Activated CD4-positive, alpha-beta T cell treated with anti-CD3 and anti-CD28 coated beads, Interleukin-2, amount 50 U/mL, for 16 hours (primary cell): ENCODE data around the gene BRD3OS.
"Not testable (repeated sequence)": the region's sequence is repeated elsewhere in the genome, so short reads cannot be mapped to it uniquely, and the experiment has no call there.

ENCODE experiments used
- DNase-seq: peaks from one replicate; pipeline ENCODE4 v3.0.0-alpha.2; 2020

BRD3OS gene, protein sequence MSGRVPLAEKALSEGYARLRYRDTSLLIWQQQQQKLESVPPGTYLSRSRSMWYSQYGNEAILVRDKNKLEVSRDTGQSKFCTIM

DNA sequence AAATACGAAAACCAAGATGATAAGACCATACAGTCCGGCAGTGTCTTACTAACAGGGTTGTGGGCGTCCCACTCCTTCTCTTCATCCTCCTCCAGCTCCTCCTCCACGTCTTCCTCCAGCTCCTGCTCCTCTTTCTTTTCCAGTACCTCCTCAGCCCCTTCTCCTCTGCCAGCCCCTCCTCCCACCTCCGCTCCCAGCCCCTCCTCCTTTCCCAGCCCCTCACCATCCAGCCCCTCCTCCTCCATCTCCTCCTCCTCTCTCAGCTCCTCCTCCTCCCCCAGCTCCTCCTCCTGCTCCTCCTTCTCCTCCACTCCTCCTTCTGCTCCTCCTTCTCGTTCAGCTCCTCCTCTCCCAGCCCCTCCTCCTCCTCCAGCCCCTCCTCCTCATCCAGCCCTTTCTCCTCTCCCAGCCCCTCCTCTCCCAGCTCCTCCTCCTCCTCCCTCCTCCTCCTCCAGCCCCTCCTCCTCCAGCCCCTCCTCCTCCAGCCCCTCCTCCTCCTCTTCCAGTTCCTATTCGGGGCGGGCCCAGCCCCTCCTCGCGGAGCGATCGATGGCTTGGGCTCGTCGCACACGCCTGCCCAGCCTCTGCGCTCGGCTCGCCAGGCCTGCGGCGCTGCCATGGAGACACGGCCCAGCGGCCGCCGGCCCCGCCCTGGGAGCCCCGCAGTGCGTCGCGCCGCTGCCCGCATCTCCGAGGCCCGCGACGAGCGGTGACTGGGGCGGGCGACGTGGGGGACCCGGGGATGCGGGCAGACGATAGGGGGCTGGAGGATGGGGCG lies at the start of gene BRD3OS:
Gene BRD3OS (plus strand): TSS at position 654 of the 778 bp plus-strand sequence. CDS start 1,267 bp downstream, outside the sequence.
- DNase-seq = peak; percentile 97

DNA sequence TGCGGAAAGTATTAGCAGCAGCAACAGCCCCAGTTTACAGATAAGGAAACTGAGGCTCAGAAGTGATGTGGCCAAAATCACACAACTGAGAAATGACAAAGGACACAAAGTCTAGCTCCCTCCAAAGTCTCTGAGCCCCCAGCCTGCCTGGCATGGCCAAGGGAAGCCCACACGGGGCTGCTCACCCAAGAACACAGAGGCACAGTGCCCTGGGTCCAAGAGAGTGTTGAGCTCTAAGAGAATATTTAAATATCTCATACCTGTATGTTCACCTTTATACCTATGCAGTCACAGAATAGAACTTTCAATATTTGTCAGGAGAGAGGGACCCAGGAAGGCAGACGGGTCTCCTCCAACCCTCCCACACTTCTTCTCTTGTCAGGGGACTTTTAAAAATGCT lies 49.8 kb upstream of the BRD3OS start:
- no peak for DNase-seq

DNA sequence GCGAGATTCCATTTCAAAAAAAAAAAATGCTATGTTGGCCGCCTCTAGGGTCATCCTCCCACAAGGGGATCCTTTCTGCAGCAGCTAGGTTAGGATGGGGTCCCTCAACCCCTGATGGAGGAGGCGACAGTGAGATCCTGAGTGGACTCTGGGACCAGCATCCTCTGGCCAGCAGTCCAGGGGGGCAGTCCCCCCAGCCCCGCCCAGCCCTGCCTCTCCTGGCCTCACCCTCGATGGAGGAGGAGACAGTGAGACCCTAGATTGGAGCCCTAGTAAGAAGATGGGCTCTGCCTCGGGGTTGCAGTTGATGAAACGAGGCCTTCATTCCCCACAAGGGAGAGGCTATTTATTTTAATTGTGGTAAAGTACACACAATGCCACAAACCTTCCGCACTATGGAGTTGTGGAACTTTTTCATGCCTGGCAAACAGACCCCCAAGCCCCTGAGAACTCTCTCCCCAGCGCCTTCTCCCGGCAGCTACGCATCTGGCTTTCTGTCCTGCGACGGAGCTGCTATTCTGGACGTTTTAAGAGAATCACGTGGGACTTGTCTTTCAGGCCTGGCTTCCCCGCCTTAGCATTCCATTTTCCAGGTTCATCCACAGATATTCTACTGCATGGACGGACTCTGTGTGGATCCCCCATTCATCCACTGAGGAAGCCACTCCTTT lies 49.0 kb upstream of the BRD3OS start:
- DNase-seq = no peak

DNA sequence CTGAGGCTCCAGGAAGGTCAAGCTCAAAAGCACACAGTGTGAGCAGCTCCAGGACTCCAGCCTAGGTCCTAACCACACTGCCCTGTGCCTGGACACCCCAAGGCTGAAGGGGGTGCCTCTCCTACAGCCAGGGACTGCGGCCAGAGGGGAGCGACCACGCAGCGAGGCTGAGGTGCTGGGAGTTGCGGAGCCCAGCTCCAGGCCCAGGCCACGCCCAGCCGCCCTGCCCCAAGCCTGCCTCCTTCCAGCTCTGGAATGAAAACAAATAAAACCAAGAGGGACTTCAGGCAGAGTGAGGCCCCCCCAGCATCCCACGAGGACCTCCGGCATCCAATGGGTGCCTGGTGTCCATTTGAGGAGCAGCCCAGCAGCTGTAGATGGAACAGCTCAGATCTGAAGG lies 48.4 kb upstream of the BRD3OS start:
- no peak for DNase-seq

DNA sequence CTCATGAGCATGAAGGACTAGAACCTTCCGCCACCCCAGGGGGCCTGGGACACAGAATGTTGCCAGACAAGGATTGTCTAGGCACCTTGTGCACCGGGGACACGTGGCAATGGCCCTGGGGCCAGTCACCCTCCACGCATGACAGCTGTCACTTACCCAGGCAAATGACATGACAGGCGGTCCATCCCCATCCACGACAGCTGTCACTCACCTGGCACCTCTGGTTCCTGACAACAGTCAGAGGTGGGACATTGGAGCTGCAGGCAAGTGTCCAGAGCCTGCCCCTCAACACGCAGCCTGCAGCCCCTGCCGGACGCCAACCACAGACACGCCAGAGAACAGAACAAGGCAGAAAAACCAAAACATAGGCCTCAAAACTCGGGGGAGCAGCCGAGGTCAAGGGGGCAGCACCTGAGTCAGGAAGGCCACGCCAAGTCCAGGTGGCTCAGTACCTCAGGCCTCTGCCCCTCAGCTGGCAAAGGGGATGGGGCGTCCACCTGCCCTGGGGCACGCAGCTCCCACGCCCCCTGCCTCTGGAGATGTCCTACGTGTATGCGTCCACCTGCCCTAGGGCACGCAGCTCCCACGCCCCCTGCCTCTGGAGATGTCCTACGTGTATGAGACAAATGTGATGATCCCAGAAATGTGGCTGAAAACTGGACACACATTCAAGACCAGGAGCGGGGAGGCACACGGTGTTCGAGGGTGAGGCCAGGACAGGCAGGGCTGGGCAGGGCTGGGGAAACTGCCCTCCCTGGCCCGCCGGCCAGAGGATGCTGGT lies 47.7 kb upstream of the BRD3OS start:
- no peak for DNase-seq

DNA sequence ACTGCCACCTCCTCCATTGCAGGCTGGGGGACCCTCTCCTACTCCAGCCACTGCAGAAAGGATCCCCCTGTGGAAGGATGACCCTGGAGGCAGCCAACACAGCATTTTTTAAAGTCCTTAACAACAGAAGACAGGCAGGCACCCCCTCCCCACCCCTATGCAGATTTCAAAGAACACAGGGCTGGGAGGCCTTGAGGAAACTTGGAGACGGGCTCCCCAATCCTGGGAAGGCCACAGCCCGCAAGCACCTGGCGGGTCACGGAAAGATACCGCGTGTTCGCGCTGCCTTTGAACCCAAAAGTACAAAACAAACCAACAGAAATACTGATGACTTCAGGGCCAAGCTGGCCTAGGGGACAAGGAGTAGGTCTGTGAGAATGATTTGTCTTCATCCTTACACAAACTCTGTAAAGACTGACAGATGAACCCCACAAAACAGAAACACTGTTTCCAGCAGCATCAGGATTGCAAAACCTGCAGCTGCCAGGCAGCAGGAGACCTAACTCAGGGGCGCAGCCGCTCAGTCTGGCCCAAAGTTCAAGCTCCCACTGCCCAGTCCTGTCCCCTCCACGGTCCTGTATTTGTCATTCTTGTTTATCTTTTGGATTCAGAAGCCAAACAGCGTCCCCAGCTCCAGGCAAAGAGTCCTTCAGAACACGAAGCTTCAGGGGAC lies 46.9 kb upstream of the BRD3OS start:
- DNase-seq = no peak

DNA sequence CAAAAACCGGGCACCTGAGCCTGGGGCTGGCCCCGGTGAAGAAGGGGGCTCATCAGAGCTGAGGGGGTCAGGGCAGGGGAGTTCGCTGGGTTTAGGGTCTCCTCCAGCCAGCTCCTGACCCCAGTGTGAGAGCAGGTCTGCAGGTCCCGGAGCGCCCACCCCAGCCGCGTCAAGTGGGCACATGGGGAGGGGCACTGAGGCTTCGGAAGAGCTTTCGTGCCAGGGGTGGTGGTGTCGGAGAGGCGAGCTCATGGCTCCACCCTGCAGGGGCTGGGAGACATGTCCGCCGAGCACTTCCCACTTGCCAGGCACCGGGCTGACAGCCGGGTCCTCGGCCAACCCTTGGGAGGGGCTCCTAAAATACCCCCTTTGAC lies 46.4 kb upstream of the BRD3OS start:
- DNase-seq = no peak

DNA sequence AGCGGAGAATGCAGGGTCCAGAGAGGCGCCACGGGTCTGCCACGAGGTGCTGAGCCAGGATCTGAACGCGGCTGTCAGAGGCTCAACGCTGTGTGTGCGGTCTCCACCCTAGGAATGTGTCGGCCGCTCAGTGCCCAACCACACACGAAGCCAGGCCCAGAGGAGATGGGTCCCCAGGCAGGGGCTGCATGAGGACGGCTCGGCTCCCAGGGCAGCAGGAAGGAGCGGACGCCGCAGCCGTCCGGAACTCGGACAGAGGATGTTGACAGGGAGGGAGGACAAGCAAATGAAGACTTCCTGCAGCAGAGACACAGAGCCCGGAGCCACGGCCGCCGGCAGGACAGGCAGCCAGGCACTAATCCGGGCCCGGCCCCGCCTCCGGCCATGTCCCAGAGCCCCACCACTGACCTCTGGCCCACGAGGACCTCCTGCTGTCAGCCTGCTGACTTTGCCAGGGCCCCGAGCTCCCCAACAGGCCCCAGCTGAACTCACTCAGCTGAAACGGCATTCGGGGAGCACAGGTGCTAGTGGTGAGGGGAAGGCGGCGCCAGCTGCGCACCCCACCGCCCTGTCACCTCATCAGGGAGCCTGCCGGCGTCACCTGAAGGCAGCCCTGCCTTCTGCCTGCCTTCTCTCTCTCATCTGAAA lies 45.9 kb upstream of the BRD3OS start:
- DNase-seq = no peak

DNA sequence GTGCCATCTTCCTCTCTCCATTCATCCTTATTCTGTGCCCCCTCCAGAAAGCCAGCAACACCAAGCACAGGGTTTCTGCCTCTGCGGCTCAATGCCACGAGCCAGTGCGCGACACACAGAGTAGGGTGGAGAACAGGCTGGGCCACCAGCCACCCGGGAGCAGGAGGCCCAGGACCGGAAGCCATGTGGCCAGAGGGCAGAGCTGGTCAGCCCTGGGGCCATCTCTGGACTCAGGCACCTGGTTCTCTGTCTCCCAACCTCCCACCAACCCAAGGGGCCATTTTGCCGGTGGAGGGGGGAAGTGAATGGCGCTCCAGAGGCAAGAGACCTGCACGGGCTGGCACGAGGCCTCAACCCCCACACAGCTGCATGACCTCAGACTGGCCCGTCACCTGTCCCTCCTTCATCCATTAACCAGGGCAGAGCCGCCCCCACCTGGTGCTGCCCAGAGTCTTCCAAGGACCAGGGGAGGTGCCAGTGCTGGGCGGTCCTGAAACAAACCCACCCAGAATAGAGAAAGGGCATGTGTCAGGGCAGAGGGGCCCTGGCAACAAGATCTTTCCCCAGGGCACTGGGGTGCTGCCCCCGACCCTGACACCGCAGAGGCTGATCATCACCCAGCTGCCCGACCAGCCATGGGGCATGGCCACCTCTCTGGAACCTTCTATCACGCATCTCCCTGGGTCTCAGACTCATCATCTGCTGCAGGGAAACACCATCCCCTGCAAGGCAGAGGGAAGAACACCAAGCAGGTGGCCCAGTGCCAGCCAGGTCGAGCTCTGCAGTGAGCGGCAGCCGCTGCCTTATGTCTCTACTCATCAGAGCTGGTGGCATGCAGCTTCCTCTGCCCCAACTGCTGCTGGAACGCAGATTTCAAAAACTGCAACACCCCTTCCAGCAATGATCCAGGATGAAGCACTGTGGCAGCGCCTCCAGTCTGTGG lies 45.1 kb upstream of the BRD3OS start:
- DNase-seq = no peak

DNA sequence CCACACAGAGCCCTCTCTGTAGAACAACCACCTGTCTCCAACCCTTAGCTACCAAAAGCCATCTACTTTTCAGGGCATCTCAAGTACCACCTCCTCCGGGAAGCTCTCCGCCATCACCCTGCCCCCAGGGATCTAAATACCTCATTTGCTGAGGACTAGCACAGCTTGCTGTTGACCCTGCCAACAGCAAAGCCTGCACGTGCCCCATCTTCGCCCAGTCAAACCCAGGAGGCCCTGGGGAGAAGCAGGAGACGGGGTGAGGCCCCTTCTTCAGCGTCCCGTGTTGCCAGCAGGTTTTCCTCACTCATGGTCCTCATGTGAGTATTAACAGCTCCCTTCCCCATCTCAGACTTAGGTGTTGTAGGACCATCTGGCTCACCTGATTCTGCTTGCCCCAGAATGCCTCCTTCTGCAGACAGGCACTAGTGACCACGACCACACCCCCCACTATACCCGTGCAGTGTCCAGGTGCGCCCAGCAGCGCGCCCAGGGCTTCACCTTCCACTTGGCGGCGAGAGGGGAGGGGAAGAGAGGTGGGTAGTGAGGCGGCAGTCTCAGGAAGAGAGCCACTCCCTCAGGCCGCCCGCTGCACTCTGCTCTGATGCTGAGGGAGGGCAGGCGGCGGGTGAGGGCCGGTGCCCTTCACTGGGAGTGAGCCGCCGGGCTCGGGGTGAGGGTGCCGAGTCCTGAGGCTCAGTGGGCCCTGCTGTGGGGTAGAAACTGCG lies 44.3 kb upstream of the BRD3OS start:
- no peak for DNase-seq

DNA sequence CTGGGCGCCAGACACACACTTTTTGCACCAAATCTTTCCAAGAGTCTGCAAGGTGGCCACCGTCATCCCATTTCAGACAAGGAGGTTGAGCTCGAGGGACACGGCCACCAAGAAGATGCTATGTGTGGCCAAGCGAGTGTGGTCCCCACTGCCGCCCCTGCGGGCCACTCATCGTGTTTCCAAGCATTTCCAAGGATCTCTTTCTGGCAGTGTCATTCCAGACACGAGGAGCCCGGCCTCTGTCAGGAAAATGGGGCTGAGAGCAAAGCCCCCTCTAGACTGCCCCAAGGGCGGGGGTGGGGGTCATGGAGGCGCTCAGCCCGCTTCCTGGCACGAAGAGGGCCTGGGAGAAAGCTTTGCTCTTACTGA lies 43.7 kb upstream of the BRD3OS start:
- no peak for DNase-seq

DNA sequence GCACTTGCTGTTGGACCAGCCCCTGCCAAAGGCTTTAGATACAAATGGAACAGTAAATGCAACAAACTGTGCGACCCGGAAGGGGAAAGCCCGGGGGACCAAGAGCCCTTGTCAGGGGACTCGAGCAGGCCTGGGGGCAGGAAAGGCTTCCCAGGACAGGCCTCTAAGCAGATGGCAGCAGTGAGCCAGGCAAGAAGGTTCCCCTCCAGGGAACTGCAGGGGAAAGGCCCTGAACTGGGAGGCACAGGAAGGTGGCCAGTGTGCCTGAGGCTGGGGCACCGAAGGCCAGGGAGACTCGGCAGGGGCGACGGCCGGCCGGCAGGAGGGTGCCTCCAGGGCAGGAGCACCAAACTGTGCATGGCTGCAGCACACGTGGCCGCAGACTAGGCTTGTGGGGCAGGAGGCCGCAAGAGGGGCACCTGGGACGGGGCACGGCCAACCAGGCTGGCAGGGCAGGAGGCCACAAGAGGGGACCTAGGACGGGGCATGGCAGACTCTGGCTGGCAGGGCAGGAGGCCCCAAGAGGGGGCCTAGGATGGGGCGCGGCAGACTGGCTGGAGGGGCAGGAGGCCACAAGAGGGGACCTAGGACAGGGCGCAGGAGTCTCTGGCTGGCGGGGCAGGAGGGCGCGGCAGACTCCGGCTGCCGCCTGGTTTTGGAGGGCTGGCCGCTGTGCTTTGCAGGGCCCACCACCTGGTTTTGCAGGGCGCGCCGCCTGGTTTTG lies 43.2 kb upstream of the BRD3OS start:
- no peak for DNase-seq

DNA sequence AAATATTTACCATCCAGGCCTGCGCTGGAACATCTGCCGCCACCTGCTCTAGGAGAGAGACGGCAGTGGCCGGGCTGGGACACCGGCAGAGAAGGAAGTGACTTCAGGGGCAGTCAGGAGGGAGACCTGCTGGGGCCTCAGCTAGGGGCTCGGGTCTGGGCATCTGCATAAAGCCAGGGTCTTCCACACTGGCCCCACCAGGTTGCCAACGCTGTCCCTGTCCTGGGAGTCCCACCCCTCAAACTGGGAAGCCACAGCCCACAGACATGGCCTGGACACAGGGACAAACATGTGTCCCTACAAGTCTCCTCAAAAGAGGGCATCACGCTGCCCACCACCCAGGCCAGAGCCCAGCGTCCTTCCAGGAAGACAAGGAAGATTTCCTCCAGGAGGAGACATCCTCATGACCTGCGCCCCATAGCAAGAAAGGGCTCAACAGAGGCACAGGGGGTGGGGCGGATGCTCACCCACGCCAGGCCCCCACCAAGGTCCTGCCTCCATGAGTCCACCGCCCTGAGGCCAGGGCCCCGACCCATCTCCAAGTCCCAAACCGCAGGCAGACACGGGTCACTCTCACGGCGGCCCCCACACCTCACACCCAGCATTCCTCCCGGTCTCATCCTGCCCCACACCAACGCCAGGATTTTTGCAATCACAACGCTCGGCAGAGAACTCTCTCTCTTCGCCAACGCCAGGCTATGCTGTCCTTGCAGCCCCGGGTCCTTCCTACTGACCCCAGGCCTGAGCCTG lies 42.1 kb upstream of the BRD3OS start:
- no peak for DNase-seq

DNA sequence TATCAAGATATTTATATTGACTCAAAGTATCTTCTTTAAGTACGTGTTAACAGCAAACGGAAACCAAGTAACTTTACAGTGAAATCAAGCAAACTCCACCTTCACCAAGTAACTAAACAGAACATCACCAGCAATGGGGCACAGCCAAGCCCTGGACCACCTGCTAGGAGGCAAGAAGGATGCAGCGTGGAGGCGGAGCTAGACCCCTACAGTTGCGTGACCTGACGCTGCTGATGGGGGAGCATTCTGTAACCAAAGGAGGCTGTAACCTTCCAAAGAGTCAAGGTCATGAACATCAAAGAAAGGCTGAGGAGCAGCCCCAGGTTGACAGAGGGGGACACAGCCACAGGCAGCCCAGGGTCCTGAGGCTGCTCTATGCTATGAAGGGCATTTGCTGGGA lies 39.2 kb upstream of the BRD3OS start:
- no peak for DNase-seq

DNA sequence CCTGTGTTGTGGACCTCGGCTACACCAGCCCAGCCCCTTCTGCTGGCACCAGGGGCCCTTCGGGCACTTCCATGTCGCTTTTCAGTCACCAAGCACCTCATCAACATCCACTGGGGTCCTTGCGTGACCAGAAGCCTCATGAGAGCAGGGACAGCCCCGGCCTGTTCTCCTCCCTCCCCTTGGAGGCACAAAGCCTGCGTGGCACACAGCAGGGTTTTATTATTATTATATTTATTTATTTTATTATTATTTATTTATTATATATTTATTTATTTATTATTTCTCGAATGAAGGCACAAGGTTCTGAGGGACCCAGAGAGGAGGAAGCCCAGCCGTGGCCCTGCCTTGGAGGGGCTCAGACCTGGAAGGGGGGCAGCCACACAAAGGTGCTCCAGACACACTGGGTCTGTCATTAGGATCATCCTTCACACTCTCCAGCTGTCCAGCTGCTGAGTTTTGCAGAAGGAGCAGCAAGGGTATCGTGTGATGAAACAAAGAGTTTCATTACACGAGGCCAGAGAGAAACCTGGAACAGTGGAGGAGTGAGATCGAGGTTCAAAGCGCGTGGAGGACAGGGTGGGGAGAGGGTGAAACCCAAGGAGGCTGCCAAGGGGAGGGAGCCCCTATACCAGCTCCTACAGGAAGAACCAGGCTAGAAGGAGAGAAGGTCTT lies 38.4 kb upstream of the BRD3OS start:
- no peak for DNase-seq

DNA sequence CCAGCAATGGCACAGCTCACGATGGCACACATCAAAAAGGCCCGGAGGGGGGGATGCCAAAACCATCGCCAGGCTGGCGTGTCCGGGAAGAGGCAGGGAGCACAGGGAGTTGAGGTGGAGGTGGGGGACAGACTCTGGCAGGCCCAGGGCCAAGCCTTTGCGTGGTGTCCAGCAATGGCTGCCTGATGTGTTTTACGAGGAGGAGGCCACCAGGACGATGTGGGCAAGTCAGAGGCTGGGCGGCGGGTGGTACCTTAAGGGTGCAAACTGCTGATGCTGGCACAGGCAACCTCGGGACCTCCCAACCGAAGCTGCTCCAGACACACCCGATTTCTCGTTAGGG lies 37.9 kb upstream of the BRD3OS start:
- DNase-seq = no peak

DNA sequence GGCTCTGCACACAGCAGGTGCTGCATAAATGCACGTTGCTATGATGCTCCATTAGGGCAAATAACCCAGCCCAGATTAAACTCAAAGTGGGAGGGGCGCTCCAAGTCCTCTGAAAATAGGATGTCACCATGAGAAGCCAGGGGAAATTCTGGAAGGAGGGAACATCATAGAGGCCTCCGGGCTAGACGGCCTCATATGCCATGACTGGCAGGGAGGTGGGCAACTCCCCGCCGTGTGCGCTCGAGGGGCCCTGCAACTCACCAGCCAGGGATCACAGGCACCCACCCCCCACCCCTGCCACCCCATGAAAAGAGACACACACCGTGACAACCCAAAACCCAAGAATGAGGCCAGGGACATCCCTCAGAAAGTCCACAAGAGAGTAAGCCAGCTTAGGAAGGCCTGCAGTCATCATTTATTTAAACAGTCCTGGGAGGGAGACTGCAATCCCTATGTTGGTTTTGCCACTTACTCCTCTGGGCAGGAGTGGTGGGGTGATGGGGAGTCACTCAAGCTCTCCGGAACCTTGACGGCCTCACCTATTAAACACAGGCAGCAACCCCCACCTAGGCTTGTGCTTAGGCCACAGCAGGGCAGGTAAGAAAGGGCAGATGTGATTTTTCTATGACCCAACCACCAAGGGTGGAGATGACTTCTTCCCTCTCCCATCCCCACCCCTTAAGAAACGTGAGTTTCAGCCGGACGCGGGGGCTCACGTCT lies 37.2 kb upstream of the BRD3OS start:
- DNase-seq = no peak

DNA sequence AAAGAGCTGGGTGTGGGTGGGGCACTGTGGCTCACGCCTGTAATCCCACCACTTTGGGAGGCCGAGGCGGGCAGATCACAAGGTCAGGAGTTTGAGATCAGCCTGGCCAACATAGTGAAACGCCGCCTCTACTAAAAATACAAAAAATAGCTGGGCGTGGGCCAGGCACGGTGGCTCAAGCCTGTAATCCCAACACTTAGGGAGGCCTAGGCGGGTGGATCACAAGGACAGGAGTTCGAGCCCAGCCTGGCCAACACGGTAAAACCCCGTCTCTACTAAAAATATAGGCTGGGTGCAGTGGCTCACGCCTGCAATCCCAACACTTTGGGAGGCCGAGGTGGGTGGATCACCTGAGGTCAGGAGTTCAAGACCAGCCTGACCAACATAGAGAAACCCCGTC lies 36.5 kb upstream of the BRD3OS start:
- DNase-seq = not testable (repeated sequence)
